Endothelial cell of umbilical vein (primary cell): ENCODE data around the gene ARMC7. TPM values are rescaled to one million over a fixed set of nuclear protein-coding genes. Genes with fewer than 3 reads are reported as not detected.

ENCODE experiments used
- BruUV-seq: library from RNA; stranded (reverse); fragments of 400-500 nt; replicated peaks from 2 replicates; lab custom pipeline; 2021; lab: Mats Ljungman, UMichigan
- CTCF ChIA-PET: fragments of 300-600, 350-600 bp; sonication (Branson Sonifier 250); formaldehyde crosslinking; loops from one replicate; lab custom pipeline; 2021; ENCODE audit warnings: antibody characterized with exemption, inconsistent platforms; lab: Charles Lee
- POLR2A ChIA-PET: fragments of 300-600, 350-600 bp; sonication (Branson Sonifier 250); formaldehyde crosslinking; loops from one replicate; lab custom pipeline; 2021; ENCODE audit warnings: antibody characterized with exemption, inconsistent platforms; lab: Charles Lee
- DNase-seq: peaks from one replicate; pipeline ENCODE4 v3.0.0-alpha.2; 2011; ENCODE audit warnings: low read depth, low spot score
- FAIRE-seq: peaks from 2 replicates; lab custom pipeline; 2011; peaks lifted over from hg19 to GRCh38; lab: Jason Lieb, UNC
- H2AFZ ChIP-seq: 2 replicates; pipeline ENCODE4 v1.6.0; 2012; ENCODE audit warnings: low read depth, low read length, control low read depth, inconsistent platforms
- H3K27ac ChIP-seq: 2 replicates; pipeline ENCODE4 v1.5.1; 2011; ENCODE audit warnings: low read depth, mild to moderate bottlenecking, control low read depth, low read length, moderate library complexity; ENCODE audit not compliant: insufficient read depth
- H3K27me3 ChIP-seq, 2 experiments: 2 replicates each; pipeline versions ENCODE4 v1.6.0 to v1.6.1; 2011; ENCODE audit warnings: low read length in 2 of 2, mixed read lengths in 1 of 2; ENCODE audit not compliant: control insufficient read depth in 2 of 2, insufficient read depth in 2 of 2
- H3K36me3 ChIP-seq, 2 experiments: 2 replicates in 1 of 2; 3 replicates in 1 of 2; pipeline ENCODE4 v1.5.1; 2011; ENCODE audit warnings: low read length in 2 of 2, mild to moderate bottlenecking in 1 of 2, moderate library complexity in 1 of 2; ENCODE audit not compliant: control insufficient read depth in 2 of 2, insufficient read depth in 2 of 2; ENCODE audit errors: extremely low read depth in 1 of 2
- H3K4me1 ChIP-seq: 3 replicates; pipeline ENCODE4 v1.5.1; 2011; ENCODE audit warnings: mild to moderate bottlenecking, low read length; ENCODE audit not compliant: control insufficient read depth, insufficient read depth; ENCODE audit errors: extremely low read depth
- H3K4me2 ChIP-seq: 2 replicates; pipeline ENCODE4 v1.6.1; 2011; ENCODE audit warnings: low read length, control low read depth, mixed read lengths; ENCODE audit not compliant: insufficient read depth
- H3K4me3 ChIP-seq, 3 experiments: fragments of 200-600 bp in 1 of 3; sonication (generic), shearing (Covaris generic) in 1 of 3; replicated peaks in 1 of 3; 2 replicates each; pipeline ENCODE4 v1.5.1; 2011 to 2016; ENCODE audit warnings: control low read depth in 3 of 3, low read length in 3 of 3, mild to moderate bottlenecking in 2 of 3, inconsistent platforms in 1 of 3, low read depth in 1 of 3, moderate library complexity in 1 of 3; ENCODE audit not compliant: insufficient read depth in 1 of 3
- H3K79me2 ChIP-seq: 2 replicates; pipeline ENCODE4 v1.6.0; 2012; ENCODE audit warnings: low read length, inconsistent platforms; ENCODE audit not compliant: control insufficient read depth, insufficient read depth
- H3K9ac ChIP-seq: replicated peaks from 2 replicates; pipeline ENCODE3; 2011; ENCODE audit warnings: low read length, control low read depth; ENCODE audit not compliant: insufficient read depth; ENCODE audit errors: extremely low read depth
- H3K9me1 ChIP-seq: replicated peaks from 3 replicates; pipeline ENCODE4 v1.6.0; 2011; ENCODE audit warnings: mild to moderate bottlenecking, low read length; ENCODE audit not compliant: control insufficient read depth, insufficient read depth; ENCODE audit errors: extremely low read depth
- H3K9me3 ChIP-seq: replicated peaks from 2 replicates; pipeline ENCODE4 v1.5.1; 2012; ENCODE audit warnings: low read length, inconsistent platforms; ENCODE audit not compliant: control insufficient read depth, insufficient read depth
- H4K20me1 ChIP-seq: replicated peaks from 2 replicates; pipeline ENCODE3; 2011; ENCODE audit warnings: mild to moderate bottlenecking, low read length; ENCODE audit not compliant: control insufficient read depth, insufficient read depth; ENCODE audit errors: extremely low read depth
- FOS ChIP-seq: IDR thresholded peaks from 2 replicates; pipeline ENCODE4 v1.6.1; 2011; ENCODE audit warnings: mild to moderate bottlenecking, low read length, moderate library complexity, borderline replicate concordance; ENCODE audit not compliant: insufficient read depth
- GATA2 ChIP-seq: IDR thresholded peaks from 2 replicates; pipeline ENCODE4 v1.7.0; 2011; ENCODE audit warnings: low read depth, mild to moderate bottlenecking, moderate library complexity, mixed read lengths, low read length; ENCODE audit not compliant: insufficient read length, insufficient read depth
- JUN ChIP-seq: IDR thresholded peaks from 2 replicates; pipeline ENCODE4 v1.6.1; 2011; ENCODE audit warnings: borderline replicate concordance, low read depth; ENCODE audit not compliant: insufficient read length, insufficient read depth
- MYC ChIP-seq: IDR thresholded peaks from one replicate; pipeline ENCODE4 v1.6.1; 2011; ENCODE audit warnings: mild to moderate bottlenecking, low read depth, low read length
- POLR2A ChIP-seq: IDR thresholded peaks from 2 replicates; pipeline ENCODE4 v1.6.1; 2012; ENCODE audit warnings: low read depth, mild to moderate bottlenecking, control low read depth, low read length
- dilution Hi-C: fragments of 300-500 bp; cut with MboI; formaldehyde crosslinking; loops from one replicate; pipeline ENCODE4 v1.15.0; 2019; ENCODE audit warnings: low sequenced_read_pairs; ENCODE audit not compliant: extremely low pct_ligation_motif_present
- intact Hi-C: fragments of 100-400 bp; cut with micrococcal nuclease; formaldehyde crosslinking; loops from one replicate; pipeline ENCODE4 v1.10.0; 2022
- polyA plus RNA-seq, 4 experiments: library from polyadenylated mRNA; depleted of rRNA in 3 of 4; stranded (reverse) in 3 of 4; unstranded in 1 of 4; fragments of >200 nt; gene quantifications; 2 replicates each; pipeline versions ENCODE4 v1.2.1 to v1.2.3, GENCODE V29; 2011 to 2012; ENCODE audit warnings: missing spikeins in 1 of 4
- total RNA-seq: library from RNA; stranded (reverse); gene quantifications from 2 replicates; pipeline ENCODE4 v1.2.3, GENCODE V29; 2021
- TF ChIP-seq, protein P1 (sequence below): IDR thresholded peaks from 2 replicates; pipeline ENCODE4 v1.6.1; 2011; ENCODE audit not compliant: insufficient read depth, insufficient read length
- TF ChIP-seq, protein P2 (sequence below), 2 donors: IDR thresholded peaks; 1 replicate in 1 of 2; 2 replicates in 1 of 2; pipeline ENCODE4 v1.5.1; 2011; ENCODE audit warnings: low read length in 2 of 2, mild to moderate bottlenecking in 2 of 2, moderate library complexity in 2 of 2, control low read depth in 1 of 2, inconsistent platforms in 1 of 2, low read depth in 1 of 2; ENCODE audit not compliant: insufficient read depth in 1 of 2; ENCODE audit errors: extremely low read depth in 1 of 2

The ARMC7 gene
- total and polyA plus RNA-seq, 2 donors (not counting 3 experiments of a cell fraction or from before 2014, with no cell fraction given), result 11.8 to 15.7 TPM

DNA sequence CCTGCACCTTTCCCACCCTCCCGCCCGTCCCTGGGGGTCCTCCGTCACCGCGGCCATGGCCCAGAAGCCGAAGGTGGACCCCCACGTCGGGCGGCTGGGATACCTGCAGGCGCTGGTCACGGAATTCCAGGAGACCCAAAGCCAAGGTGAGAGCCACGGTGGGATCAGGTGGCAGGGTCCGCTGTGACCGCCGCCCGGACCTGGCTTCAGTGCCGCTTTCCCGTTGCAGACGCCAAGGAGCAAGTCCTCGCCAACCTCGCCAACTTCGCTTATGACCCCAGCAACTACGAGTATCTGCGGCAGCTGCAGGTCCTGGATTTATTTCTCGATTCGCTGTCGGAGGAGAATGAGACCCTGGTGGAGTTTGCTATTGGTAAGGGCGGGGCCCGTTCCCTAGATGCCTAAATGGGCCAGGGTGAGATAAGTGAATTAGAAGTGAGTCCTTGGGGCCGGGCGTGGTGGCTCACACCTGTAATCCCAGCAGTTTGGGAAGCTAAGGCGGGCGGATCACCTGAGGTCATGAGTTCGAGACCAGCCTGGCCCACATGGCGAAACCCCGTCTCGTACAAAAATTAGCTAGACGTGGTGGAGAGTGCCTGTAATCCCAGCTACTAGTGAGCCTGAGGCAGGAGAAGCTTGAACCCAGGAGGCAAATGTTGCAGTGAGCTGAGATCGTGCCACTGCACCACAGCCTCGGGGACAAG, 617 bp downstream of the ARMC7 start:
- ChIA-PET CTCF (interaction anchor here (0.6 to 4.3 kb wide), 17 partner anchors 14 to 160 kb away, joined by 3 to 37 read pairs (median 5); partner anchors contain the start of genes MIF4GD, NT5C and NUP85), POLR2A (interaction anchor here (0.9 to 1.1 kb wide), 2 partner anchors 34 to 79 kb away, joined by 3 to 7 read pairs; no protein-coding TSS in a partner anchor)
- no peaks in the 10 kb centered on the region for H3K36me3 ChIP-seq
- no peaks in the 10 kb centered on the region for H3K27me3 ChIP-seq
- no TSS peak for BruUV-seq
- H3K9ac ChIP-seq, result peak overlapping the region; percentile 36
- no peak overlapping the region for H3K27ac ChIP-seq
- FAIRE-seq (peak; percentile 72), DNase-seq (no peak)
- H4K20me1 ChIP-seq, result no peaks in the 10 kb centered on the region
- H3K79me2 ChIP-seq, result no peaks in the 10 kb centered on the region
- dilution Hi-C loops, result no loop called here
- H3K9me3 ChIP-seq, result no peaks in the 10 kb centered on the region
- H3K9me1 ChIP-seq, result no peaks in the 10 kb centered on the region
- H3K4me1 ChIP-seq, result peaks cover 21% of the 10 kb centered on the region
- intact Hi-C loops, result no loop called here
- TF ChIP-seq FOS (no peak), POLR2A (no peak), MYC (no peak), GATA2 (no peak), JUN (no peak)
- TF ChIP-seq, protein P1, sequence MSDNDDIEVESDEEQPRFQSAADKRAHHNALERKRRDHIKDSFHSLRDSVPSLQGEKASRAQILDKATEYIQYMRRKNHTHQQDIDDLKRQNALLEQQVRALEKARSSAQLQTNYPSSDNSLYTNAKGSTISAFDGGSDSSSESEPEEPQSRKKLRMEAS, result no peak
- TF ChIP-seq, protein P2, sequence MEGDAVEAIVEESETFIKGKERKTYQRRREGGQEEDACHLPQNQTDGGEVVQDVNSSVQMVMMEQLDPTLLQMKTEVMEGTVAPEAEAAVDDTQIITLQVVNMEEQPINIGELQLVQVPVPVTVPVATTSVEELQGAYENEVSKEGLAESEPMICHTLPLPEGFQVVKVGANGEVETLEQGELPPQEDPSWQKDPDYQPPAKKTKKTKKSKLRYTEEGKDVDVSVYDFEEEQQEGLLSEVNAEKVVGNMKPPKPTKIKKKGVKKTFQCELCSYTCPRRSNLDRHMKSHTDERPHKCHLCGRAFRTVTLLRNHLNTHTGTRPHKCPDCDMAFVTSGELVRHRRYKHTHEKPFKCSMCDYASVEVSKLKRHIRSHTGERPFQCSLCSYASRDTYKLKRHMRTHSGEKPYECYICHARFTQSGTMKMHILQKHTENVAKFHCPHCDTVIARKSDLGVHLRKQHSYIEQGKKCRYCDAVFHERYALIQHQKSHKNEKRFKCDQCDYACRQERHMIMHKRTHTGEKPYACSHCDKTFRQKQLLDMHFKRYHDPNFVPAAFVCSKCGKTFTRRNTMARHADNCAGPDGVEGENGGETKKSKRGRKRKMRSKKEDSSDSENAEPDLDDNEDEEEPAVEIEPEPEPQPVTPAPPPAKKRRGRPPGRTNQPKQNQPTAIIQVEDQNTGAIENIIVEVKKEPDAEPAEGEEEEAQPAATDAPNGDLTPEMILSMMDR (IDR thresholded peaks at IDR 0.05; ENCODE audit: extremely low read depth in 1 of 2, insufficient read depth in 1 of 2, low read depth in 1 of 2, low read length in 2 of 2), result no peak
- peak overlapping the region; percentile 57 for H3K4me2 ChIP-seq
- peak overlapping the region; percentile 22 to 74 (median 71) for H3K4me3 ChIP-seq
- peak overlapping the region; percentile 9 for H2AFZ ChIP-seq
